GM03348 (cell line): ENCODE measurements around the gene OSBP2.

ENCODE experiments used
- DNase-seq: peaks from one replicate; pipeline ENCODE4 v3.0.0; 2012; ENCODE audit warnings: low spot score

Gene OSBP2

GRCh38 chr22:30940685-30941362 lies 246.2 kb downstream of the OSBP2 start:
- DNase-seq, result no peak

- no peak for DNase-seq
Observed at GRCh38 chr22:30941363-30941740, 246.7 kb downstream of the OSBP2 start.

- DNase-seq, result no peak
Observed at GRCh38 chr22:30943368-30943767, 248.7 kb downstream of the OSBP2 start.

GRCh38 chr22:30944986-30945385 lies 250.3 kb downstream of the OSBP2 start:
- no peak for DNase-seq

GRCh38 chr22:30945653-30946052 lies 251.0 kb downstream of the OSBP2 start:
- no peak for DNase-seq

GRCh38 chr22:30946354-30946753 lies 251.7 kb downstream of the OSBP2 start:
- DNase-seq, result no peak

GRCh38 chr22:30947173-30947815 lies 252.6 kb downstream of the OSBP2 start:
- DNase-seq, result no peak

- DNase-seq, result peak; percentile 67
Observed at GRCh38 chr22:30947816-30948454, 253.3 kb downstream of the OSBP2 start.

- peak; percentile 27 for DNase-seq
Observed at GRCh38 chr22:30948930-30949342, 254.3 kb downstream of the OSBP2 start.

GRCh38 chr22:30949934-30950660 lies 255.4 kb downstream of the OSBP2 start:
- no peak for DNase-seq

GRCh38 chr22:30953206-30953605 lies 258.5 kb downstream of the OSBP2 start:
- no peak for DNase-seq

- DNase-seq, result no peak
Observed at GRCh38 chr22:30955153-30955552, 260.5 kb downstream of the OSBP2 start.
